Memory B cell (primary cell): ENCODE results near the gene HPCAL4.

Source experiments
- ATAC-seq: fragments of 150-1000 bp; cut with Tn5 transposase; 2 replicates; pipeline ENCODE4 v1.10.0; 2021; ENCODE audit warnings: low read depth, mild to moderate bottlenecking, moderate library complexity
- DNase-seq, 2 donors: peaks; one replicate each; pipeline ENCODE4 v3.0.0; 2022; ENCODE audit warnings: low spot score in 2 of 2
- H3K27ac Mint-ChIP-seq: one replicate; pipeline ENCODE4 v1.8.0; 2022; ENCODE audit warnings: mild to moderate bottlenecking, moderate library complexity, mixed read lengths
- H3K27me3 Mint-ChIP-seq: one replicate; pipeline ENCODE4 v1.8.0; 2022; ENCODE audit warnings: mixed read lengths
- H3K36me3 Mint-ChIP-seq: one replicate; pipeline ENCODE4 v1.8.0; 2022; ENCODE audit warnings: mild to moderate bottlenecking, mixed read lengths
- H3K4me1 Mint-ChIP-seq: one replicate; pipeline ENCODE4 v1.8.0; 2022; ENCODE audit warnings: mixed read lengths
- H3K4me3 Mint-ChIP-seq: one replicate; pipeline ENCODE4 v1.8.0; 2022; ENCODE audit warnings: mild to moderate bottlenecking, moderate library complexity, mixed read lengths
- H3K9me3 Mint-ChIP-seq: one replicate; pipeline ENCODE4 v1.8.0; 2022; ENCODE audit warnings: mixed read lengths

HPCAL4 gene

DNA sequence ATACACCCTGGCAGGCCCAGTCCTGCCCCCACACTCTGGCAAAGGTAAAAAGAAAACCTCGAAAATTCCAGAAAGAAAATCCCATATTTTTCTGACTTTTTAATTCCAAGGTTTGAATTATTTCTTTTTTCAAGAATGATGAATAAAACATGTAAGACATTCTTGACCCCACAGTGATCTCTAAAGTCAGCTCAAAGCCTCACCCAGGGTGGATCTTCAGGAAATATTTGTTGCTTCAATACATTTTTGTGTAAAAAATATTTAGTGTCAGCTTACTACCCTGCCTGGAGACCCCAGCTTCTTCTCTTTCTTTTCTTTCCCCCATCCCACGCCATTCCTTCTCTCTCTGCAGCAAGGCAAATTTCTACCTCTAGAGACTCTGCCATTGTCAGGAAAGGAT, 12.3 kb downstream of the HPCAL4 start:
- no peak for DNase-seq
- H3K9me3 Mint-ChIP-seq = no peaks in the 10 kb centered on the region
- no peaks in the 10 kb centered on the region for H3K36me3 Mint-ChIP-seq
- no peak for ATAC-seq
- no peak overlapping the region for H3K4me3 Mint-ChIP-seq
- H3K4me1 Mint-ChIP-seq = no peaks in the 10 kb centered on the region
- peaks cover 6% of the 10 kb centered on the region for H3K27me3 Mint-ChIP-seq
- no peak overlapping the region for H3K27ac Mint-ChIP-seq

GRCh38 chr1:39677645-39678044, 13.6 kb downstream of the HPCAL4 start:
- H3K27ac Mint-ChIP-seq = no peak overlapping the region
- DNase-seq (no peak), ATAC-seq (no peak)
- no peaks in the 10 kb centered on the region for H3K4me1 Mint-ChIP-seq
- no peaks in the 10 kb centered on the region for H3K36me3 Mint-ChIP-seq
- no peaks in the 10 kb centered on the region for H3K9me3 Mint-ChIP-seq
- H3K27me3 Mint-ChIP-seq = peaks cover 3% of the 10 kb centered on the region
- no peak overlapping the region for H3K4me3 Mint-ChIP-seq

DNA sequence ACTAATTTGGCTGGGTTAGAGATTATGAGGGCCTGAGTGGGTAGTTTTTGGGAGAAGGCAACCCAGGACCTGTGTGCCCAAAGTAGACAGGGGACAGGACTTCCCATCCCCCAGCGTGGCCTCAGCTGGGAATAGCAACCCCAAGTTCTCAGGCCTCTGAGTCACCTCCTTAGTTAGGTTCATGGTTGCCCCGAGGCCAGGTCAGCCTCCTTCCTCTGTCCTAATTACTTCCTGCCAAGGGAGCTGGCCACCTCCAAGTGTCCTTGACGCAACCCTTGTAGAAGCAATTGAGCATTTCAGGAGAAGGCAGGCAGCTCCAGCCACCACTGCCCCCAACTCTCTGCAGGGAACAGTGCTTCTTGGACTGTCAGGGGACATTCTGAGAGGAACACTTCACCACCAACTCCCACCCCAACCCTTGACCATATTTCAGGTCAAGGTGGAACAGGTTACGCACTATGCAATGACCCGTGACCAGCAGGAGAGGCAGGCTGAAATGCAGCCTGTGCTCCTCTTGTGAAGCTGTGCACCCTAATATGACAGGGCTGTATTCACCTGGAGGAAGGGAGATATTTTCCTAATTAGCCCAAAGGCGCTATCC, 14.2 kb downstream of the HPCAL4 start:
- Mint-ChIP-seq H3K4me3 (no peak overlapping the region), H3K4me1 (no peaks in the 10 kb centered on the region), H3K9me3 (no peaks in the 10 kb centered on the region), H3K36me3 (no peaks in the 10 kb centered on the region), H3K27ac (no peak overlapping the region), H3K27me3 (no peaks in the 10 kb centered on the region)
- ATAC-seq = no peak
- DNase-seq = no peak

- ATAC-seq (no peak), DNase-seq (no peak)
- Mint-ChIP-seq H3K27ac (no peak overlapping the region), H3K4me1 (no peaks in the 10 kb centered on the region), H3K36me3 (no peaks in the 10 kb centered on the region), H3K9me3 (no peaks in the 10 kb centered on the region), H3K27me3 (peaks cover 7% of the 10 kb centered on the region), H3K4me3 (no peak overlapping the region)
Measured at GRCh38 chr1:39675220-39675619, 16.0 kb downstream of the HPCAL4 start.

- Mint-ChIP-seq H3K36me3 (no peaks in the 10 kb centered on the region), H3K9me3 (no peaks in the 10 kb centered on the region), H3K27ac (no peak overlapping the region), H3K4me1 (no peaks in the 10 kb centered on the region), H3K27me3 (peaks cover 7% of the 10 kb centered on the region), H3K4me3 (no peak overlapping the region)
- no peak for ATAC-seq
- no peak for DNase-seq
Measured at GRCh38 chr1:39673215-39673614, 18.0 kb downstream of the HPCAL4 start.

DNA sequence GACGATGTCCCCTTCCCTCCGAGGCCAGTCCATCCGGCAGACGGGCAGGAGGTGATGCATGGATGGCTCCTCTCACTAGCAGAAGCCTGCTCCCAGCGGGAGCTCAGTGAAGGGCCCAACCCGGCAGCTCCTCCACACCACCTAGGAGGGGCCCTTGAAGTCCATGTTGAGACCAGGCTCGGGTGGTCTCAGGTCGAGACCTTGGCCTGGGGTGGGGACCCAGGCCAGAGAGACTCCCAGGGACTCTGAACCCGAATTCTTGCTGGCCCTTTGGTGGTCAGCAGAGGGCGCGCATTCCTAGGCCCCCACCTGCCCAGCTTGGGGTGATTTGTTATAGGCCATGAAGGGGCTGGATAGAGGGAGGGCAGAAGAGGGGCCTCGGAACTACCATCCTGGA, 18.7 kb downstream of the HPCAL4 start:
- DNase-seq (no peak), ATAC-seq (peak; percentile 54)
- H3K27ac Mint-ChIP-seq = no peak overlapping the region
- H3K9me3 Mint-ChIP-seq = no peaks in the 10 kb centered on the region
- peaks cover 7% of the 10 kb centered on the region for H3K27me3 Mint-ChIP-seq
- H3K4me1 Mint-ChIP-seq = no peaks in the 10 kb centered on the region
- H3K4me3 Mint-ChIP-seq = peak overlapping the region; percentile 70
- no peaks in the 10 kb centered on the region for H3K36me3 Mint-ChIP-seq

DNA sequence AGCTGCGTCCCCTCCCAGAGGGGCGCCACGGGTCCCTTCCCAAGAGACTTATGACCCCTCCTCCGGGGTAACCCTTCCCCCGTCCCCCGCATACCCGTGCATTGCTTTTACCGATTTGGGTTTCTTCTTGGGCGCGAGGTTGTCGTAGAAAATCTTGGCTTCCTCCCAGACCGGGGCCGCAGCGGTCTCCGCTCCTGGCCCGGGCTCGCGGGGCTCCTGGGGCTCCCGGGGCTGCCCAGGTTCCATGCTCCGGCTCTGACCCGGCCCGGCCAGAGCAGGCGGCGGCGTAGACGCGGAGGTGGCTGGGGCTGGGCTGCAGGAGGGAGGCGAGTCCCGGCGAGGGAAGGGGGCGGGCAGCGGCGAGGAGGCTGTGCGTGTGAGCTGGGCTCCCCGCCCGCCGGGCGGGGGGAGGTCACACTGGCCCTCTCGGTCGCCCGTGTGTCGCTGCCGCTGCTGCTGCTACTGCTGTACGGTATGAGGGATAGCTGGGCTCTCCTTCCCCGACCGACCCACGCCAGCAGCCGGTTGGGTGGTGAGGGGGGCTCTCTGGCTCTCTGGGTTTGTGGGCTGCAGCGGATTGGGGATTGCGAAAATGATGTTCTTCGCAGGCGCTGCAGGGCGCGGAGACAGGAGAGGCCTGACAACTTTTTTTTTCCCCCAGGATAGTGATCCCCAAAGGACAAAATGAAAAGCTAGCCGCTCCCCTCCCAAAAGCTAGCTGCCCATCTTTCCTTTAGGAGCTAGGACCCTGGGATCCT, 19.3 kb downstream of the HPCAL4 start, which contains the start of gene NT5C1A:
TSS of gene NT5C1A (minus strand) at position 315 of the 758 bp plus-strand sequence. CDS start at position 246, 69 bp downstream.
- Mint-ChIP-seq H3K36me3 (no peaks in the 10 kb centered on the region), H3K4me3 (peak within 1 kb of the TSS; percentile 70), H3K4me1 (no peaks in the 10 kb centered on the region), H3K9me3 (no peaks in the 10 kb centered on the region), H3K27ac (no peak within 1 kb of the TSS), H3K27me3 (peaks cover 7% of the 10 kb centered on the region)
- ATAC-seq (peak; percentile 71), DNase-seq (no peak)

GRCh38 chr1:39671433-39671792, 19.8 kb downstream of the HPCAL4 start:
- ATAC-seq = no peak
- H3K4me1 Mint-ChIP-seq = no peaks in the 10 kb centered on the region
- H3K27me3 Mint-ChIP-seq = peaks cover 7% of the 10 kb centered on the region
- H3K9me3 Mint-ChIP-seq = no peaks in the 10 kb centered on the region
- H3K27ac Mint-ChIP-seq = no peak overlapping the region
- DNase-seq = no peak
- H3K4me3 Mint-ChIP-seq = no peak overlapping the region
- no peaks in the 10 kb centered on the region for H3K36me3 Mint-ChIP-seq

GRCh38 chr1:39670689-39671088, 20.5 kb downstream of the HPCAL4 start:
- H3K27me3 Mint-ChIP-seq = peaks cover 7% of the 10 kb centered on the region
- H3K9me3 Mint-ChIP-seq = no peaks in the 10 kb centered on the region
- DNase-seq (no peak), ATAC-seq (no peak)
- H3K36me3 Mint-ChIP-seq = no peaks in the 10 kb centered on the region
- no peaks in the 10 kb centered on the region for H3K4me1 Mint-ChIP-seq
- no peak overlapping the region for H3K4me3 Mint-ChIP-seq
- no peak overlapping the region for H3K27ac Mint-ChIP-seq

- no peak overlapping the region for H3K4me3 Mint-ChIP-seq
- no peaks in the 10 kb centered on the region for H3K9me3 Mint-ChIP-seq
- DNase-seq (no peak), ATAC-seq (no peak)
- H3K27me3 Mint-ChIP-seq = peaks cover 7% of the 10 kb centered on the region
- no peak overlapping the region for H3K27ac Mint-ChIP-seq
- no peaks in the 10 kb centered on the region for H3K36me3 Mint-ChIP-seq
- H3K4me1 Mint-ChIP-seq = no peaks in the 10 kb centered on the region
Measured at GRCh38 chr1:39668894-39669293, 22.3 kb downstream of the HPCAL4 start.

DNA sequence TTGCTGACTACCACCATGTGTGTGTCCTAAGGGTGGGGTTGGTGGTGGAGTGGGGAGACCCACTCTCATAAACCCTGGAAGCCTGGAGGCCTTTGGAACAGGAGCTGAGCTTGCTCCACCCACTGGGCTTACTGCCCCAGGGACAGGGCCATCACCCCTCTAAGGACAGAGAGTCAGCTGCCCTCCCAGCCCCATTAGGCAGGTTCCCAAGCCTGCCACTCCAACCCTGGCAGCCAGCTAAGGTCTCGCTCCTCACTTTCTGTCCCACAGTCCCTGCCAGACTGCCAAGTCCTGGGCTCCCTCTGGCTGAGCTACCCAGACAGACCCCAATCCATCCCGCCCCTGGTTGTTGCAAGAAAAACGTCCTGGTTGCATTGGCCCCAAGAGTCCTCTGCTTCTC, 23.1 kb downstream of the HPCAL4 start:
- no peaks in the 10 kb centered on the region for H3K36me3 Mint-ChIP-seq
- no peaks in the 10 kb centered on the region for H3K4me1 Mint-ChIP-seq
- no peaks in the 10 kb centered on the region for H3K9me3 Mint-ChIP-seq
- ATAC-seq = no peak
- H3K27me3 Mint-ChIP-seq = peaks cover 7% of the 10 kb centered on the region
- no peak overlapping the region for H3K27ac Mint-ChIP-seq
- DNase-seq = no peak
- H3K4me3 Mint-ChIP-seq = no peak overlapping the region

DNA sequence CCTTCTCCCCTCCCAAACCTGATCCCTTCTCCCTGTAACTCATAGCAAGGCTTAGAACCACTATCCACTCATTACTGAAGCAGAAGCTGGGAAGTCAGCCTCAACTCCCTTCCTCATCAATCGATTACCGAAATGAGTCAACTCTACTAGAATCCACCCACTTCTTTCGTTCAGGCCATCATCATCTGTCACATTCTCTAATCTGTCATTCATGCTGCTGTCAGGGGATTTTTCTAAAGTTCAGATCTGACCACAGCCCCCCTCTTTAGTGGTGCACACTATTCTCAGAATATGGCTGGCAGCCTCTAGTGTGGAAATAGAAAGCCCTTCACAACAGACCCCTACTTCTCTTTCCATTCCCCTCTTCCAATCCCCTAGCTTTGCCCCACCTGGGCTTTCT, 24.5 kb downstream of the HPCAL4 start:
- DNase-seq (no peak), ATAC-seq (no peak)
- no peaks in the 10 kb centered on the region for H3K4me1 Mint-ChIP-seq
- peaks cover 7% of the 10 kb centered on the region for H3K27me3 Mint-ChIP-seq
- no peaks in the 10 kb centered on the region for H3K36me3 Mint-ChIP-seq
- no peak overlapping the region for H3K4me3 Mint-ChIP-seq
- H3K9me3 Mint-ChIP-seq = no peaks in the 10 kb centered on the region
- no peak overlapping the region for H3K27ac Mint-ChIP-seq

GRCh38 chr1:39663559-39663958, 27.7 kb downstream of the HPCAL4 start:
- no peak overlapping the region for H3K4me3 Mint-ChIP-seq
- DNase-seq = no peak
- no peak overlapping the region for H3K27ac Mint-ChIP-seq
- no peak for ATAC-seq
- peaks cover 6% of the 10 kb centered on the region for H3K27me3 Mint-ChIP-seq
- H3K4me1 Mint-ChIP-seq = no peaks in the 10 kb centered on the region
- no peaks in the 10 kb centered on the region for H3K9me3 Mint-ChIP-seq
- H3K36me3 Mint-ChIP-seq = no peaks in the 10 kb centered on the region

DNA sequence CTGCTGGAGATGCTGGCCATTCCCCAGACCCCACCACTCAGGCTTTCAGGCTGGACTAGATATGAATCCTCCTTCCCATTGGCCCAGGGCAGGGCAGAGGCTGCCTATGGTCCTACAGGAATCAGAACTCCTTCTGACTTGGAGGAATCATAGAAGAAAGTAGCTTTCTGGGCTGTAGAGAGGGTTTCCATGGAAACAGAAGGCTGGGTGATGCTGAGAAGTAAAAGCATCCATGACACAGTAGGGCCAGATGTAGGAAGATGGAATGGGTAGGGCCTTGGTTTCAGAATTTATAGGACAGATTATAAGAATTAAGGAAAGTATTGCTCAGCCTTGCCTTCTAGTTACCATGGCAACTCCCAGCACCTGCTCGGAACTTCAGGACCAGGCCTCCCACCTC, 28.4 kb downstream of the HPCAL4 start:
- H3K4me3 Mint-ChIP-seq = no peak overlapping the region
- H3K27ac Mint-ChIP-seq = no peak overlapping the region
- H3K4me1 Mint-ChIP-seq = peaks cover 3% of the 10 kb centered on the region
- H3K27me3 Mint-ChIP-seq = peaks cover 6% of the 10 kb centered on the region
- no peaks in the 10 kb centered on the region for H3K9me3 Mint-ChIP-seq
- ATAC-seq (no peak), DNase-seq (no peak)
- H3K36me3 Mint-ChIP-seq = no peaks in the 10 kb centered on the region

DNA sequence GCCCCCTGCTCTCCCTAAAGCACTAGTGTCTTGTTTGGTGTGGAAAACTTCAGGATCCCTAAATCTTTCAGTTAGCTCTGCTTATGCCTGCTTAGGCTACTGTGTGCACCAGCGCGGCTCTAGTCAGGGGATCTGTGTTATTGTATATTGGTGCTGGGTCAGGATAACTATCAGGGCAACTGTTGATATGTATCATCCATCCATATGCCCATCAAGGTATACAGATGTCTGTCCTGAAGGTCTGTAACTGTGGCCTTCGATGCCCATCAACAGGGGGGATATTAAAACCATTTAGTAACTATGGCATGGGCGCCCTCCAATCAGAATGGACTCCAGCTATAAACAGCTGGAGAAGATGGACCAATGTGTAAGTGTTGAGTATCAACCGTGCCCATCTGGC, 31.7 kb downstream of the HPCAL4 start:
- no peak overlapping the region for H3K4me3 Mint-ChIP-seq
- ATAC-seq = no peak
- H3K27ac Mint-ChIP-seq = no peak overlapping the region
- peaks cover 6% of the 10 kb centered on the region for H3K27me3 Mint-ChIP-seq
- no peaks in the 10 kb centered on the region for H3K36me3 Mint-ChIP-seq
- peaks cover 5% of the 10 kb centered on the region for H3K4me1 Mint-ChIP-seq
- DNase-seq = no peak
- H3K9me3 Mint-ChIP-seq = no peaks in the 10 kb centered on the region
